Measurements from ENCODE around the gene NDUFB10.

The NDUFB10 gene

DNA sequence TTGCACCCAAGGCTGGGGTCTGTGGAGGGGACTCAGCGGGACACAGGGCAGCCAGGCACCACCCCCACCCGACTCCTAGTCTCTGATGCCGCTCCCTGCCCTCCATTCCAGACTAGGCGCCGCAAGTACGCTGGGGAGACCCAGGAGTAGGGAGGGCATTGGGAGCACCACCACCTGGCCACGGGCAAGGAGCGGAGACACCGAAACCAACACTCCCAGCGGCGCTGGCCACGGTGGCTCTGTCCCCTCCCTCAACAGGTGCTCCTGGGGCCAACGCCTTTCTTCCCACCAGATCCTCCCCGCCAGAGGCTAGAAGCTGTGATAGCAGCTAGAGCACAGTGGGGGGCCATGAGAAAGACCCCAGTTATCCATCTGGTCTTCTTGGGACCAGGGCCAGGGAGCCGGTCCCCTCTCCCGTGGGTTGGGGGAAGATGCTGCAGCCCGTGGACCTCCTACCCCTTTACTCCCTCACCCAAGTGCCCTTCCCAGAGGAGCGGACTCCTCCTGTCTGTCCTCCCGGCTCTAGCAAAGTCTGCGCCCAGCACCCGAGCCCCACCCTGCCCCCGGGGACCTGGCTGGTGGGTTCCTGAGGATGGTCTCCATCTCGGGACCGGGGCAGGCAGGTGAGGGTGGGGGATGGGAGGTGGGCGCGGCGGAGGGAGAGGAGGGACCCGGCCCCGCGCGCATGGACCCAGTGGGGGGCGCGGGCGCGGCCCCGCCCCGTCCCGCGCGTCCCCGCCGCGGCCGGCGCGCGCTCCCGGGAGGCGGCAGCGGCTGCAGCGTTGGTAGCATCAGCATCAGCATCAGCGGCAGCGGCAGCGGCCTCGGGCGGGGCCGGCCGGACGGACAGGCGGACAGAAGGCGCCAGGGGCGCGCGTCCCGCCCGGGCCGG is 30.1 kb downstream of the NDUFB10 start, which contains the start of gene SYNGR3:
TSS of gene SYNGR3 (plus strand) at position 762 of the 892 bp plus-strand sequence. CDS start 133 bp downstream, outside the sequence.
- DNase-seq: no peak

DNA sequence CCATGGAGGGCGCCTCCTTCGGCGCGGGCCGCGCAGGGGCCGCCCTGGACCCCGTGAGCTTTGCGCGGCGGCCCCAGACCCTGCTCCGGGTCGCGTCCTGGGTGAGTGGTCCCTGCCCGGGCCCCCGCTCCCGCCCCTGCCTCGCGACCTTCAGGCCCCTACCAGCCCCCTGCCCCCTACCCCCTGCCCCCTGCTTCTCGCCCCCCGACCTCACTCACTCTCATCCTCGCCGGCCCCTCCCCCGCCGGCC is 30.7 kb downstream of the NDUFB10 start:
- DNase-seq: no peak

DNA sequence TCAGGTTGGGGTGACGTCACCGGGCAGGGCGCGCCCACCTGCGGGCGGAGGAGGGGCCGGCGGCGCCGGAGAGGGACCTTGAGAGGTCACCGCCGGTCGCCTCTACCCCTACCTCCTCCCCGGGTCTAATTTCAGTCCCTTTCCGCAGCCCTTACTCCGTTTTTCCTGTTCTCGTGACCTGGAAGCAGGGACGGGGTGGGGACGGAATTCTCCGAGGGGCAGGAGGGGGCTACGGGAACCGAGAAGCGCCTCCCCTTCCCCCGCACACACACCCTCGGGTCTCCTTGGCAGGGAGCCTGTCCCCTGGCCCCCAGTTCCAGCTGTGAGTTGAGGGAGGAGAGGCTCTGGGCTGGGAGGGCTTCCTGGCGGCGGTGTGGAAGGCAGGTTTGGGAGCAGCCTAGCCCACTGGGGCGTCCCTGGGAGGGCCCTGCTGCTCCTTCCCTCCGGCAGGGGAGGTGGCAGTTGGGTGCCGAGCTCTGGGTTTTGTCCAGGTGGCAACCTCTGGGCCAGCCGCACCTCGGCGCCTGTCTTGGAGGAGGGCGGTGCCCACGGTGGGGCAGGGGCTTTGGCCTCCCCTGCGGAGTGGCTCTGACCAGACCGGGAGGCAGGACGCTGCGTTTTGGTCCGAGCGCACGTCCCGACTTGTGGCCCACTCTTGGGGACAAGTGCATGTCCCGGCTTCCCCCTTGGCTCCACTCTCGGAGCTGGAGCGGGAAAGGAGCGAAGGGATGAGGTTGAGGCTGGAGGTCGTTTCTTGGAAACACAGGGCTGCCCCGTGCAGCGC is 31.2 kb downstream of the NDUFB10 start:
- DNase-seq: no peak

DNA sequence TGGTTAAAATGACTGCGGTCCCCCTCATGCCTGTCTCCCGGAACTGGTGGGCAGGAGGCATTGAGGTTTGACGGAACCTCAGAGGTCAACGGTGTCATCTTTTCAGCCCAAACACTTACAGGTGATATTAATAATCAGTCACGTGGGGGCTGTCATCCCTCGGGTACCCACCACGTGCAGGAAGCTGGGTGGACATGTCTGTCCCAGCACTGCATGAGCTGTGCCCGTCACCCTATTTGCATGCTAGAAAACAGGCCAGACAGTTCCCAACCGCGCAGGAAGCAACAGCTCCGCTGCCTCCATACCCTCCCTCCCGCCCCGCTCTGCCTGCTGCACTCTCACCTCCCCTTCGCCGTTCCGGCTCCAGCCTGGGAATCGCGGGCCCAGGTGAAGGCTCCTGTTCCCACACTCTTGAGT is 31.8 kb downstream of the NDUFB10 start:
- peak; percentile 17 for DNase-seq

DNA sequence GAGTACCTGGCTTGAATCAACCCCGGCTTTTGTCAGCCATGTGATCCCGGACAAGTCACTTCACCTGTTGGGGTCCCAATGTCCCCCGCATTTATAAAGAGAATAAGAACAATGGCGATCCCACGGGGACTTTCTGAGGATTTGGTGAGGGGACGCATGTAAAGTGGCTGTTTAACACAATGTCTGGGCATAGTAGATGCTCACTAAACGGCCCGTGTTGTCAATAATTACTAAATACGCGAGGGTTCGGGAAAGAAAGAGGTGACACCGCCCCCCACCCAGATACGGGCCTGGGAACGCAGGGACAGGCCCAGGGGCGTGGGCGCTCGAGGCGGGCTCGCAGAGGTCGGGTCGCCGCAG is 32.2 kb downstream of the NDUFB10 start:
- DNase-seq: no peak

DNA sequence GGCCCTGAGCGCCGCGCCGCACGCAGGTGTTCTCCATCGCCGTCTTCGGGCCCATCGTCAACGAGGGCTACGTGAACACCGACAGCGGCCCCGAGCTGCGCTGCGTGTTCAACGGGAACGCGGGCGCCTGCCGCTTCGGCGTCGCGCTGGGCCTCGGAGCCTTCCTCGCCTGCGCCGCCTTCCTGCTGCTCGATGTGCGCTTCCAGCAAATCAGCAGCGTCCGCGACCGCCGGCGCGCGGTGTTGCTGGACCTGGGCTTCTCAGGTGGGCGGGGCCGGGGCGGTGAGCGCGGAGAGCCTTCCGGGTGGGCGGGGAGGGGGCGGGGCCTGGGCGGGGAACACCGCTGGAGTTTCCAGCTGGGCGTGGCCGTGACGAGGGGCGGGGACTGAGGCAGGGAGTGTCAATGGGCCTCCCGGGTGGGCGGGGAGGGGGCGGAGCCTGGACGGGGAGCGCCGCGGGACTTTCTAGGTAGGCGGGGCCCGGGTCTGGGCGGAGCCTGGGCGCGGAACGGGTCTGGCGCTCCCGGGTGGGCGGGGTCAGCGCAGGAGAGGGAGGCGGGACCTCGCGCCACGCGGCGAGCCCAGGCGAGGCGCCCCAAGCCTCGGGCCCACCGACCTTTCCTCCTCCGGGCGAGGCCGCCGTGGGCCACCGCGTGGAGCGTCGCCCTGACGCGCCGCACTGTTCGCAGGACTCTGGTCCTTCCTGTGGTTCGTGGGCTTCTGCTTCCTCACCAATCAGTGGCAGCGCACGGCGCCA is 32.8 kb downstream of the NDUFB10 start:
- DNase-seq: peak; percentile 78

DNA sequence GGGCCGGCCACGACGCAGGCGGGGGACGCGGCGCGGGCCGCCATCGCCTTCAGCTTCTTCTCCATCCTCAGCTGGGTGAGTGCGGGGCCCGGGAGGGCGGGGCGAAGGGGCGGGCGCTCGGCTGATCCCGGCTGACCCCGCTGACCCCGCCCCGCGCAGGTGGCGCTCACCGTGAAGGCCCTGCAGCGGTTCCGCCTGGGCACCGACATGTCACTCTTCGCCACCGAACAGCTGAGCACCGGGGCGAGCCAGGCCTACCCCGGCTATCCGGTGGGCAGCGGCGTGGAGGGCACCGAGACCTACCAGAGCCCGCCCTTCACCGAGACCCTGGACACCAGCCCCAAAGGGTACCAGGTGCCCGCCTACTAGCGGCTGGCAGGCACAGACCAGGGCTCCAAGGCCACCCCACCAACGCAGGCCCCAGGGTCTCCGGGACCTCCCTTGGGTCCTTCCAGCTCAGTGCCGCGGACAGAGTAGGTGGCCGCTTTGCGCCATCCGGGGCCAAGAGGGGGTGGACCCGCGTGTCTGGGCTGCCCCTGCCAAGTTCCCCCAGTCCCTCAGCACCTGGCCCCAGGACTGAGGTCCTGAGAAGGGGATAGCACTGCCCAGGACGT is 33.5 kb downstream of the NDUFB10 start:
- no peak for DNase-seq

DNA sequence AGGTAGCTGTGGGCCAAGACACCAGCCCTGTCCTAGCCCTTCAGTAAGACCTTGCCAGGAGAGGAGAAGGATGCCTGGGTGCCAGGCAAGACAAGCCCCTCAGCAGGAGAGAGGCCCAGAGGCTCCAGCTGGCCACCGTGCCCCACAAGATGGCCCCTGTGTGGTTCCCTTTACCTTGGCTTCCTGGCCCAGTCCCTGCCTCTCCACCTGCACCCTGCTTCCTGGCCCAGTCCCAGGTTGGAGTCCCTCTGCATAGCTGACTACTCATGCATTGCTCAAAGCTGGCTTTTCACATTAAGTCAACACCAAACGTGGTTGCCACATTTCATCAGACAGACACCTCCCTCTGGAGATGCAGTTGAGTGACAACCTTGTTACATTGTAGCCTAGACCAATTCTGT is 34.4 kb downstream of the NDUFB10 start:
- DNase-seq: no peak

DNA sequence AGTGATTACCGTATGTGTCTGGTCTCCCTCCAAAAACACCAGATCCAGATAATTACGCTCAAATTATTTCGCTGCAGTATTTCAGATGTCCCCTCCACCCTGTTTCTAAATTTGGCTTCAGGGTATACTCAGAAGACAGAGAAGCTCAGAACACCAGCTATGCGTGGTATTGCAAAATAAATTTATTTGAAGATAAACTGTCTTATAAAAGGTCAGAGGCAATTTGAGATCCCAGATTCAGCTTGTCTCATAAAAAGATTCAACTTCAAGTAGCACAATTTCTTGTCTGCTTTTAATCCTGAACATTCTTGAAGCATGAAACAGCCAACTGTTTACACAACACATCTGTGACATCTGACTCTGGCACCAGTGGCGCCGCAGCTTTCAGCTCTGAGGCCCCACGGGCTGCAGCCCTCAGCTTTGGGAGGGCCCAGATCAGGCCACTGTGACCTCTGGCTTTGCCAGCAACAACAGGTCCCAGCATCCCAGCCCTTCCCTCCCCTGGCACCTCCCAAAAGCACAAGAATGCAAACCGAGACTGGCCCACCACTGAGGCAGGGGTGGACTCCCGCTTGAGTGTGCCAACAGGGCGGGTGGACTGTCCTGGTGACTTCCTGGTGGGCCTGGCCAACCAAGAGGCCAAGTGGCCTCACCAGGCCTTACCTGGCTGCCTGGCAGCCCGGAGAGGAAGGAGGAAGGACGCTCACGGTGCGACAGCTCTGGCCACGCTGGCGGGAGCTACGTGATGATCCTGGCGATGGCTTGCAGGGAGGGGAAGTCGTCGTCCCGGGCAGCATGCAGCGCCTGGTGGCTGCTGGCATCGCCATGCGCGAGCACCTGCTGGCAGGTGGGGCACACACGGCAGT is 38.4 kb downstream of the NDUFB10 start:
- no peak for DNase-seq

DNA sequence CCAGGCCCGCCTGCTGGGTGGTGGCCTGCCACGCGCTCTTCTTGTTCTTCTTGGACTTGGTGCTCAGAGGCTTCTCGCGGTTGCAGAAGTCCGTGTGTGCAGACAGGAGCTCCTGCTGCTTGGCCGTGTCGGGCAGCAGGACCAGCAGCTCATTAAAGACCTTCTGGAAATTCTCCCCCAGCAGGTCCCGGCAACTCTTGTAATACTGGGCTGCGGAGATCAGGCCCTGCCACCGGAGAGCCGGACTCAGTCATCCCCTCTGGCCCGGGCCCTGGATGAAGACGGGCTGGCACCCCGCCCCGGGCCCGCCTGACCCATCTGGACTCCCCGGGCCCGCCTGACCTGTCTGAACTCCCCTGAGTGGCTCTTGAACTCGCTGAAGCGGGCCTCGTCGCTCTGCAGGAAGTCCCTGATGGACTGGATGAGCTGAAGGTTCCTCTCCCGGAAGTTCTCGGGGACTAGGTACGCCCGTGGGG is 39.1 kb downstream of the NDUFB10 start:
- no peak for DNase-seq

DNA sequence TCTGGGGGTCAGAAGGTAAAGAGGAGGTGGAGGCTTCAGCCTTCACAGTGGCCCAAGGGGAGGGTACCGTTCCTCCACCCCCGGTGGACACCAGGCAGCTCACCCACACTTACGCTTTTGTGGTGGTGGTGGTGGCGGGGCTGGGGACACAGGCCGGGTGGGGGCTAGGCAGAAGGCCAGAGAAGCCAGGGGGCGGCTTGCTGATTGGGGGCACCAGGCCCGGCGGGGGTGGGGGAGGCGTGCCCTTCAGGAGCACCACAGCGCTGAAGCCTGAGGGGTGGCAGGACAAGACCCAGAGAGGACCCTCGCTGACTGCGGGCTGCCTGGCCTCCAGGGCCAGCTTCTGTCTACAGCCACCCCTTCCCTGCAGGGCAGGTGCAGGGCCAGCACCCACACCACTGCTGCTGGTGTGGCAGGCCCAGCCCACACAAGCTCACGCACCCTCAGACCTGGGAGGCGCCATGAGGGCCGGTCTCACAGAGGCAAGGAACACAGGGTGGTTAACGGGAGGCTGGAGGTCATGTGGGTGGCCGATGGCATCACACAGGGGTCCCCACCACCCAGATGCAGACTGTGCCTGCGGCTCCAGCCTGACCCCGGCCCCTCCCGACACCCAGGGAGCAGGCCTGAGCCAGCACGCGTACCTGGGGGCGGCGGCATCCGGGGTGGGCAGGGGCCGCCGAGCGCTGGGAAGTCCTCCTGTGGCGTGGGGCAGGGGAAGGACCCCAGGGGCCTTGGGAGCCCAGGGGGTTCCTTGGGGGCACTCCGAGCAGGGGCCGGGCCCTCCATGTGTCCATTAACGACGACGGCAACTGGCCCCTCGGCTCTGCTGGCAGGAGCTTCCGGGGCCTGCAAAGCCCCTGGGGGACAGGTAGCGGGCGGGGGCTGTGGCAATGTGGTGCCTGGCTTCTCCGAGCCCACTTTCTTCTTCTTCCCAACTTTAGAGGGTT is 39.8 kb downstream of the NDUFB10 start:
- no peak for DNase-seq

DNA sequence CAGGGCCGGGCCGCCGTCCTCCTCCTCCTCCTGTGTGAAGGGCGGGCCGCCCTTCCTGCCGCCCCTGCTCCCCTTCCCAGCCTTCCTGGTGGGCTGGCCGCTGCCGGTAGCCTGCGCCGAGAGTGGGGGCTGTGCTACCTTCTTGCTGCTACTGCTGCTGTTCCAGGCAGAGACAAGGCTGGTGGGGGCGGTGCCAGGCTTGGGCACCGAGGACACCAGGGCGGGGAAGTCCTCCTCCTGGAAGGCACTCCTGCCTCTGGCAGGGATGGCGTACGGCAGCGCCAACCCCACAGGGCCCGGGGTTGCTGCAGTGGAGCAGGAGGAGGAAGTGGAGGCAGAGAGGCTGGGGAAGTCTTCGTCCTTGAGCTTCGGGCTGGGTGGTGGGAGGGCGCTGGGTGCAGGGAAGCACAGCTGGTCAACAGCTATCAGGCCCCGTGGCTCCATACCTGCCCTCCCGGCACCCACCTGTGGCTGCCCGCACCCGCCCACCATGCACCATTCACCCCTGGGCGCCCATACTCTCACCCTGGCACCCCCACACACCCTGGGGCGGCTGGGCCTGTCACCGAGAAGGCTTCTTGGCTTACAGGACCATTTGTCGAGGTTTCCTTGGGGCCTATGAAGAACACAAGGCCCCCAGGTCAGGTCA is 40.7 kb downstream of the NDUFB10 start:
- DNase-seq: no peak

DNA sequence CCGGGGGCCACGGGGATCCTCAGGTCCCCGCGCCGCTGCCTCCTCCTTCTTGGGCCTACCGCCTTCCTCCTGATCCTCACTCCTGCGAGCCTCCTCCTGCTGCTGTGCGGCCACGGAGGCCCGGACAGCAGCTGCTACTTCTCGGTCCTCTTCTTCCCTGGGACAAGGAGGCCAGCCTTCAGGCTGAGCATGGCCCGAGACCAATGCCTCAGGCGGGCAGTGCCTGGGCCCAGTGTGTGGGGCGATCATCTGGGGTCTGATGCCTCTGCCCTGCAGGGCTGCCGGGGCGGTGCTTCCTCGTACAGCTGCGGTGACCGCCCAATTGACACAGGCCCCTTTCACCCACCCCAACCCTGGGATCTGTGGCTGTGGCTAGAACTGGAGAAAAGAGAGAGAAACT is 41.7 kb downstream of the NDUFB10 start:
- DNase-seq: no peak

DNA sequence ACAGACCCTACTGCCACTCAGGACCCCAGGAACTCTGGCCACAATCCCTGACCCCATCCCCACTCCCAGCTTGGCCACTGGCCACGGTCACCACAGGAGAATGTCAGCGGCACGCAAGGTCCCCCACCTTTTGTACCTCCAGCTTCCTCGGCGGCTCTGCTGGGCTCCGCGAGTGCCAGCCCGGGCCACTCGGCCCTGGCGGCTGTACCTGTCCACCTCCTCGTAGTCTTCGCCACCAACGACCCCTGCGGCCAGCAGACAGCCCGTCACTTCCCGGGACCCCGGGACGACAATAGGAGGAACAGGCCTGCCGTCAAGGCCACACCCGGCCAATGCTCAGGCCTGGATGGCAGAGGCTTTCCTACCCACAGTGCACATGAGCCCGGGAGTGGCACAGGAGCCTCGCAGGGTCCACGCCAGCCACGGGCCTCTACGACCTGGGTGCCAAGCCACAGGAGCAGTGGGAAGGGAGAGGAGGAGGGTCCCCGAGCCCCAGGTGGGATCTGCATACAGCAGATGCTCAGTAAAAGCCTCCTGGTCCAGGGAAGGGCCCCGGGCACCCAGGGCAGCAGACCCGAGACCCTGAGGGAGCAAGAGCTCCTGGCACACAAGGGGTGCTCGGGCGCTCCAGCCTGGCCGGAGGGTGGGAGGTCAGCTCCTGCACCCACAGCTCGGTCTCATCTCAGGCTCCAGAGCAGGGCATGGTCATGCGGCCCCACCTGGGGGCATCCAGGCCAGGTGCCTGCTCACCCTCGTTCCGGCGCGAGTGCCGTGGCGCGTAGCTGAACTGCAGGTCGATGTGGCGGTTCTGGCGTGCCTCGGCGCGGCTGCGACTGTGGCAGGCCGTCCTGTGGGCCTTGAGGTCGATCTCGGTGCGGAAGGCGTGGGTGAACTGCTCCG is 42.4 kb downstream of the NDUFB10 start:
- DNase-seq: no peak

DNA sequence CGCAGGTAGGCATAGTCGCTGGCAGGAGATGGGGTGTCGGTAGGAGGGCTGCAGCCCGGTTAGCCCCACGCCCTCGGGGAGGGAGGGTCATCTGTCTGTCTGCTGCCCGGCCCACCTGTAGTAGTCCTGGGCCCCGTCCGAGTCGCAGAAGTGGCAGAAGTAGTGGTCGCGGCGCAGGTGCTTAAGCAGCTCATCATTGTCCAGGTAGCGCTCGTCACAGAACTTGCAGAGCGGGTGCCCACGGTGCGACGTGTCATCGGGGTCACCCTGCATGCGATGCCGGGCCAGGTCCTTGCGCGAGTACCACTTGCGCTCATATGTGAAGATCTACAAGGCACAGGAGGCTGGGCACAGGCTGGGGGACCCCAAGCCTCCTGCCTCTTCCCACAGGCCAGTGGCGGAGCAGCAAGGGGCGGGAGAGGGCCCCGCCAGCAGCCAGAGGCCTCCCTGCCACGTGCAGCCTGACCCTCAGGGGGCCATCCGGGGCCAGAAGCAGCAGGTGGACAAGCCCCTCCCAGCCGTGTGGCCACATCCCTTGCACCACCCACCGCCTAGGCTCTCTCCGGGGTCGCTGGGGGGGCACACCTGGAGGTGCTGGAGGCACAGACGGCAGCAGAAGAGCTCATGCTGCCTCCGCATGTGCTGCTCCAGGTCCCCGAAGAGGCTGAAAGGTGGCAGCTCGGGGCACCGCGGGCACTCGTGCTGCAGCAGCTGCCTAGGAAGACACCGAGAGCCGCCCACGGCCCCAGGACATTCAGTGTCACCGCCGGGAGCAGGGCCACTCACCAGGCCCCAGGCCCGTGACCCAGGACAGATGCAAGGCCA is 43.3 kb downstream of the NDUFB10 start:
- DNase-seq: no peak

DNA sequence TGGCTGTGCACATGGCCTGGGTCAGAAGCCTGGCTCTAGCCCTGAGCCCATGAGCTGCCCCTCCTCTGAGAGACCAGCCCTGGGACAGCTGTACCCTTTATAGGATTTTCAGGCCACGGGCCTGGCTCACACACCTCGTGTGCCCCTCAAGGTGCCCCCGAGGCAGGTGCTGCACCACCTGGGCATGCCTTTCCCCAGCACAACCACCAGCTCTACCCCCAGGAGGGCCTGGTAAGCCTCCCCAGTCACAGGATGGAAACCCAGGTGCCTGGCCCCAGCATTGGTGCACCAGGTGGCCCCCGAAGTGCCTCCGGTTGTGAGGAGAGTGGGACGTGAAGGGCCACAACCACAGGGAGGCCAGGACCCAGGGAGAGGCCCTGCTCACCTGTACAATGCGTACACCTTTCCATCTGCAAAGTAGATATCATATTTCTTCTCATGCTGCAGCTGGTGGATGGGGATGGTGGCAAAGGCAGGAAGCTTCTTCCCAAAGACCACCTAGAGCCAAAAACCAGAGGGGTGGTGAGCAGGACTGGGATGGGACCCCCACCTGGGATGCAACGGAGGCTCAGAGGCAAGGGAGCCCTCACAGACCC is 44.0 kb downstream of the NDUFB10 start:
- DNase-seq: no peak

DNA sequence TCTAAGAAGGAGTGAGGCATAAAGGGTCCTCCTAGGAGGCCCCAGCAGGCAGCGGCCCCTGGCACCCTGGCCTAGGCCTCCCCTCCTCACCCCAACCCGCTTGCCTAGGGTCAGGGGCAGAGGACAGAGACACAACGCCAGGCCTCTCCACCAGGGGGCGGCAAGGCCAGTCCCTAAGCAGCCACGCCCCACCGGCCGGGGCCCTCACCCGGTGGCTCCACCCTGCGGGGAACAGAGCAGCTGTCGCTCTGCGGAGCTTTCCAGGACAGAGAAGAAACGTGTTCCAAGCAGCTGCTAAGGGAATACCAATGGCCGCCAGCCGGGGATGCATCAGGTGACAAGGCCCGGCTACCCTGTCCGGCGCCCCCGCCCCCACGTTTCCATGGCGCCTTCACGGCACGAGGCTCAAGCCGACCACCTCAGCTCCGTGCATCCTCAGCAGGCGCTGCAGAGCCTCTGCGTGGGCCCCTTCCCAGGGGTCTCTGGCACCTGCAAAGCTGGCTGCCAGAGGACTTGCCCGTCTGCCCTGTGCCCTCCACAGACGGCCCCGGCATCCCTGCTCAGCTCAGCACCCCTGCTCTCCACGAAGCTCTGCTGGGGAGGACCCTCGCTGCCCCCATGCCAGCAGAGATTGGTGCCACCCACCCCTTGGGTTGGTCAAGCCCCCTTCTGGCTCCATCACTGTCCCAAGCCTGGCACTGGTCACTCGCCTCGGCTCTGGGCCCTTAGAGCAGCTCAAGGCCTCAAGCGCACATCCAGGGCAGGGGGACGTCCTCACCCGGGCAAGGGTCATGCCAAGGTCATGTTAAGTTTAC is 44.7 kb downstream of the NDUFB10 start:
- peak; percentile 59 for DNase-seq
